Measurements from ENCODE around the gene NFKBIL1. TPM values are rescaled to one million over a fixed set of nuclear protein-coding genes. Genes with fewer than 3 reads are reported as not detected.

Gene NFKBIL1
- total and polyA plus RNA-seq, 9 of the 15 experiments (the other 6 are each of a cell fraction or from before 2014, with no cell fraction given) = 0.49 to 33.1 (median 7.6) TPM

DNA sequence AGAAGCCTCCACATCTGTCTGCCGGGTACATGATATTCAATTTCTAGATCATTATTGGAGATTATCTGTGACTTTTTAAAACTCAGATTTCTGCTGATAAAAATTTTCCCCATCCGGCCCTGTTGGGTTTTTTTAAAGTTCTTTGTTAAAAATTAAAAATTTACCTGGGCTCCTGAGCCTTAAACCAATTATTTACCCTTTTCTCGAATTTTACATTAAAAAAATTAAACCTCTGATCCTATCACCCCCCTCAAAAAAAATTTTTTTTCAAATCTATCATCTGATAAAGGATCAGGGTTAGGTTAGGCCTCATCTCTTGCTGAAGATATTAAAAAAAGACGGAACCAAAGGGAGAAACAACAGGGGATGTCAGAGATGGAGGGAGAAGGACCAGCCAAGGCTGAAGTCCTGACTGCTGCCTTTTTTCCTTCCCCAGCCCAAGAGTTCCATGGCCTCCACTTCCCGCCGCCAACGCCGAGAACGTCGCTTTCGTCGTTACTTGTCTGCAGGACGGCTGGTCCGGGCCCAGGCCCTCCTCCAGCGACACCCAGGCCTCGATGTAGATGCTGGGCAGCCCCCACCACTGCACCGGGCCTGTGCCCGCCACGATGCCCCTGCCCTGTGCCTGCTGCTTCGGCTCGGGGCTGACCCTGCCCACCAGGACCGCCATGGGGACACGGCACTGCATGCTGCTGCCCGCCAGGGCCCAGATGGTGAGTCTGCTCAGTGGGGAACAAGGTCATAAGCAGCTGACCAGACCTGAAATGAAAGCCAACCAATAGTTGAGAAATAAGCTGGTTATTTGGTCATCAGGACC, 527 bp downstream of the NFKBIL1 start (continued):
- TF ChIP-seq MYC (IDR thresholded peaks at IDR 0.05; ENCODE audit: low read depth, low read length) (peak; percentile 46; the same call in 1 of the 2 replicates), MYC (CRISPR knock-in tag; IDR thresholded peaks at IDR 0.05; ENCODE audit: borderline replicate concordance, low read depth) (peak; percentile 46; the same call in 1 of the 2 replicates), ZNF239 (CRISPR knock-in tag; IDR thresholded peaks at IDR 0.05) (no peak), FOS (IDR thresholded peaks at IDR 0.05; ENCODE audit: extremely low read depth, insufficient read length) (no peak), KAT8 (IDR thresholded peaks at IDR 0.05; ENCODE audit: low read depth) (no peak), CTBP1 (IDR thresholded peaks at IDR 0.05; ENCODE audit: borderline replicate concordance) (peak; percentile 58; the same call in 1 of the 2 replicates), CHD2 (IDR thresholded peaks at IDR 0.05; ENCODE audit: low read depth, low read length) (no peak), ZNF584 (CRISPR knock-in tag; IDR thresholded peaks at IDR 0.05; ENCODE audit: low read depth) (peak; percentile 72; the same call in 1 of the 2 replicates), ZNF354B (CRISPR knock-in tag; IDR thresholded peaks at IDR 0.05) (no peak), SUPT5H (IDR thresholded peaks at IDR 0.05) (peak; percentile 12), L3MBTL2 (IDR thresholded peaks at IDR 0.05) (peak; percentile 61; the same call in 1 of the 2 replicates), ZNF766 (CRISPR knock-in tag; conservative IDR thresholded peaks at IDR 0.05) (peak; percentile 13; the same call in 1 of the 2 replicates), ZNF347 (CRISPR knock-in tag; IDR thresholded peaks at IDR 0.05; ENCODE audit: low read depth) (no peak), DDX20 (tag; IDR thresholded peaks at IDR 0.05; ENCODE audit: low read depth) (no peak)
- TF ChIP-seq, protein P1, sequence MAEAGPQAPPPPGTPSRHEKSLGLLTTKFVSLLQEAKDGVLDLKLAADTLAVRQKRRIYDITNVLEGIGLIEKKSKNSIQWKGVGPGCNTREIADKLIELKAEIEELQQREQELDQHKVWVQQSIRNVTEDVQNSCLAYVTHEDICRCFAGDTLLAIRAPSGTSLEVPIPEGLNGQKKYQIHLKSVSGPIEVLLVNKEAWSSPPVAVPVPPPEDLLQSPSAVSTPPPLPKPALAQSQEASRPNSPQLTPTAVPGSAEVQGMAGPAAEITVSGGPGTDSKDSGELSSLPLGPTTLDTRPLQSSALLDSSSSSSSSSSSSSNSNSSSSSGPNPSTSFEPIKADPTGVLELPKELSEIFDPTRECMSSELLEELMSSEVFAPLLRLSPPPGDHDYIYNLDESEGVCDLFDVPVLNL (CRISPR knock-in tag; IDR thresholded peaks at IDR 0.05; ENCODE audit: low read depth) = peak; percentile 20; the same call in 1 of the 2 replicates
- TF ChIP-seq, protein P2, sequence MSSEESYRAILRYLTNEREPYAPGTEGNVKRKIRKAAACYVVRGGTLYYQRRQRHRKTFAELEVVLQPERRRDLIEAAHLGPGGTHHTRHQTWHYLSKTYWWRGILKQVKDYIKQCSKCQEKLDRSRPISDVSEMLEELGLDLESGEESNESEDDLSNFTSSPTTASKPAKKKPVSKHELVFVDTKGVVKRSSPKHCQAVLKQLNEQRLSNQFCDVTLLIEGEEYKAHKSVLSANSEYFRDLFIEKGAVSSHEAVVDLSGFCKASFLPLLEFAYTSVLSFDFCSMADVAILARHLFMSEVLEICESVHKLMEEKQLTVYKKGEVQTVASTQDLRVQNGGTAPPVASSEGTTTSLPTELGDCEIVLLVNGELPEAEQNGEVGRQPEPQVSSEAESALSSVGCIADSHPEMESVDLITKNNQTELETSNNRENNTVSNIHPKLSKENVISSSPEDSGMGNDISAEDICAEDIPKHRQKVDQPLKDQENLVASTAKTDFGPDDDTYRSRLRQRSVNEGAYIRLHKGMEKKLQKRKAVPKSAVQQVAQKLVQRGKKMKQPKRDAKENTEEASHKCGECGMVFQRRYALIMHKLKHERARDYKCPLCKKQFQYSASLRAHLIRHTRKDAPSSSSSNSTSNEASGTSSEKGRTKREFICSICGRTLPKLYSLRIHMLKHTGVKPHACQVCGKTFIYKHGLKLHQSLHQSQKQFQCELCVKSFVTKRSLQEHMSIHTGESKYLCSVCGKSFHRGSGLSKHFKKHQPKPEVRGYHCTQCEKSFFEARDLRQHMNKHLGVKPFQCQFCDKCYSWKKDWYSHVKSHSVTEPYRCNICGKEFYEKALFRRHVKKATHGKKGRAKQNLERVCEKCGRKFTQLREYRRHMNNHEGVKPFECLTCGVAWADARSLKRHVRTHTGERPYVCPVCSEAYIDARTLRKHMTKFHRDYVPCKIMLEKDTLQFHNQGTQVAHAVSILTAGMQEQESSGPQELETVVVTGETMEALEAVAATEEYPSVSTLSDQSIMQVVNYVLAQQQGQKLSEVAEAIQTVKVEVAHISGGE (CRISPR knock-in tag; IDR thresholded peaks at IDR 0.05) = no peak; a peak in 1 of 6 replicates
- TF ChIP-seq, protein P3, sequence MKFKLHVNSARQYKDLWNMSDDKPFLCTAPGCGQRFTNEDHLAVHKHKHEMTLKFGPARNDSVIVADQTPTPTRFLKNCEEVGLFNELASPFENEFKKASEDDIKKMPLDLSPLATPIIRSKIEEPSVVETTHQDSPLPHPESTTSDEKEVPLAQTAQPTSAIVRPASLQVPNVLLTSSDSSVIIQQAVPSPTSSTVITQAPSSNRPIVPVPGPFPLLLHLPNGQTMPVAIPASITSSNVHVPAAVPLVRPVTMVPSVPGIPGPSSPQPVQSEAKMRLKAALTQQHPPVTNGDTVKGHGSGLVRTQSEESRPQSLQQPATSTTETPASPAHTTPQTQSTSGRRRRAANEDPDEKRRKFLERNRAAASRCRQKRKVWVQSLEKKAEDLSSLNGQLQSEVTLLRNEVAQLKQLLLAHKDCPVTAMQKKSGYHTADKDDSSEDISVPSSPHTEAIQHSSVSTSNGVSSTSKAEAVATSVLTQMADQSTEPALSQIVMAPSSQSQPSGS (CRISPR knock-in tag; IDR thresholded peaks at IDR 0.05) = no peak
- TF ChIP-seq, protein P4, sequence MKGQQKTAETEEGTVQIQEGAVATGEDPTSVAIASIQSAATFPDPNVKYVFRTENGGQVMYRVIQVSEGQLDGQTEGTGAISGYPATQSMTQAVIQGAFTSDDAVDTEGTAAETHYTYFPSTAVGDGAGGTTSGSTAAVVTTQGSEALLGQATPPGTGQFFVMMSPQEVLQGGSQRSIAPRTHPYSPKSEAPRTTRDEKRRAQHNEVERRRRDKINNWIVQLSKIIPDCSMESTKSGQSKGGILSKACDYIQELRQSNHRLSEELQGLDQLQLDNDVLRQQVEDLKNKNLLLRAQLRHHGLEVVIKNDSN (CRISPR knock-in tag; IDR thresholded peaks at IDR 0.05) = peak; percentile 60
- TF ChIP-seq, protein P5, sequence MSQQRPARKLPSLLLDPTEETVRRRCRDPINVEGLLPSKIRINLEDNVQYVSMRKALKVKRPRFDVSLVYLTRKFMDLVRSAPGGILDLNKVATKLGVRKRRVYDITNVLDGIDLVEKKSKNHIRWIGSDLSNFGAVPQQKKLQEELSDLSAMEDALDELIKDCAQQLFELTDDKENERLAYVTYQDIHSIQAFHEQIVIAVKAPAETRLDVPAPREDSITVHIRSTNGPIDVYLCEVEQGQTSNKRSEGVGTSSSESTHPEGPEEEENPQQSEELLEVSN (IDR thresholded peaks at IDR 0.05; ENCODE audit: borderline replicate concordance in 1 of 2, extremely low read depth in 1 of 2, insufficient read depth in 1 of 2, insufficient read length in 1 of 2, low read depth in 1 of 2, low read length in 1 of 2, poor library complexity in 1 of 2, severe bottlenecking in 1 of 2) = peak; percentile 32 to 48
